ENCODE results near the gene RXRB.
A peak's percentile ranks its signal among the peaks of the same experiment; 100 is the strongest.

Gene RXRB

DNA sequence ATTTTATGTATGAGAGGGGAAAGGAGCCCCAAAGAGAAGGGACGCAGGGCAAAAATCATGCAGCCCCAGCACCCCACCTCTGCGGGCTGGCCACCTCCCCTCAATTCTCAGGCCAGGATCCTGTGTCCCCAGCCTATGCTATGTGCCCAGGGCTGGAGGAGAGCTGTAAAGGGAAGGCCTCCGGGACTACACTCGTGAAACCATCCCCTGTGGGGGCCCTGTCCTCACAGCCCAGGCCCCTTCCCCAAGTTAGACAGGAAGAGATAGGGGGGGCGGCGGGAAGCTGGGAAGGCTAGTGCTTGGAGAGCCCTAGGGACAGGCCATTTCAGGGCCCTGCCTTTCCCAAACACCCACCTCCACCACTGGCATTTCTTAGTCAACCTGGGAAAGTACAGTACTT lies 6.8 kb downstream of the RXRB start:
- peaks cover 8% of the 10 kb centered on the region for H3K27me3 ChIP-seq (ENCODE audit: insufficient read depth, poor library complexity, severe bottlenecking)
- no peak overlapping the region for H3K4me3 ChIP-seq (ENCODE audit: severe bottlenecking)

DNA sequence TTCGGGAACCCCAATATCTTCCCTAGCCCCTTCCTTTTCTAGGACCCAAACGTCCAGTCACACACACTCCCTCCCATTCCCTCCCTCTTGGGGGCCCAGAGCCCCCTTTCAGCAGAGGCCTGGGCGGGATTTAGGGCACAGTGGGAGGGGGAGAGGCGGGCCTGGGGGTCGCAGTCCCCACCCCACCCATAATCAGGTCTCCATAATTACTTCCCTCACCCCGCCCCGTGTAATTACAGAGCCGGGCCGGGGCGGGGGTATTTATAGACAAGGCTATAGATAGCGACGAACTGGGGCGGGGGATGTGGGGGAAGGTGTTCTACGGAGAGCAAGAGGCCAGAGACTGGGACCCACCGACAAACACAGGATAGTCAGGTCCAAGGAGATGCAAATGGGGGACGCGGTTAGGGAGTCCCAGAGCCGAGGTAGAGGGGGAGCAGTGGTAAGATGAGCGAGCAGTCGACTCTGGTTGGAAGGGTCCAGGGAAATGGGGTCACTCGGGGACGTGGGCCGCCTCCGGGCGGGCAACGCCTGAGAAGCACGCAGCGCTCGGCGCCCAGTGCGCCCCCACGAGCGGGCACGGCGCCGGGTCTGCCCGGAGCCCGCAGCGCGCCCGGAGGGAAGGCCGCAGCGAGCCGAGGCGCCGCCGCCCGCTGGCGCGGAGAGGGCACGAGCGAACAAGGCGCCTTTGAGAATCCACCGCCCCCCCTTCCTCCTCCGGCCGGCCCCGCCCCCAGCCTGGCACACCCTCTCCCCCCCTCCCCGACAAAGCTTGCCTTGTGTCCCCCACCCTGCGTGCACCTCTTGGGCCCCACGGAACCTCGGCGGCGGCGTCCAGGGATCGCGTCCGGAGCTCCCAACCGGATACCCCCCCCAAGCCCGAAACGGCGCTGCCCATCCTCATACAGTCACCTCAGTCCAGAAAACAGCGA lies 7.5 kb downstream of the RXRB start:
- DNase-seq (ENCODE audit: low spot score): no peak
- Histone ChIP-seq H3K9me3 (ENCODE audit: severe bottlenecking) (no peaks in the 10 kb centered on the region), H3K36me3 (ENCODE audit: low read depth) (peaks cover 34% of the 10 kb centered on the region), H3K4me3 (ENCODE audit: severe bottlenecking) (peak overlapping the region; percentile 22), H3K27ac (ENCODE audit: poor library complexity, severe bottlenecking) (no peak overlapping the region), H3K4me1 (ENCODE audit: insufficient read depth, poor library complexity, severe bottlenecking) (no peaks in the 10 kb centered on the region), H3K27me3 (ENCODE audit: insufficient read depth, poor library complexity, severe bottlenecking) (peaks cover 8% of the 10 kb centered on the region)
- TF ChIP-seq, protein P1, sequence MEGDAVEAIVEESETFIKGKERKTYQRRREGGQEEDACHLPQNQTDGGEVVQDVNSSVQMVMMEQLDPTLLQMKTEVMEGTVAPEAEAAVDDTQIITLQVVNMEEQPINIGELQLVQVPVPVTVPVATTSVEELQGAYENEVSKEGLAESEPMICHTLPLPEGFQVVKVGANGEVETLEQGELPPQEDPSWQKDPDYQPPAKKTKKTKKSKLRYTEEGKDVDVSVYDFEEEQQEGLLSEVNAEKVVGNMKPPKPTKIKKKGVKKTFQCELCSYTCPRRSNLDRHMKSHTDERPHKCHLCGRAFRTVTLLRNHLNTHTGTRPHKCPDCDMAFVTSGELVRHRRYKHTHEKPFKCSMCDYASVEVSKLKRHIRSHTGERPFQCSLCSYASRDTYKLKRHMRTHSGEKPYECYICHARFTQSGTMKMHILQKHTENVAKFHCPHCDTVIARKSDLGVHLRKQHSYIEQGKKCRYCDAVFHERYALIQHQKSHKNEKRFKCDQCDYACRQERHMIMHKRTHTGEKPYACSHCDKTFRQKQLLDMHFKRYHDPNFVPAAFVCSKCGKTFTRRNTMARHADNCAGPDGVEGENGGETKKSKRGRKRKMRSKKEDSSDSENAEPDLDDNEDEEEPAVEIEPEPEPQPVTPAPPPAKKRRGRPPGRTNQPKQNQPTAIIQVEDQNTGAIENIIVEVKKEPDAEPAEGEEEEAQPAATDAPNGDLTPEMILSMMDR (IDR thresholded peaks at IDR 0.05; ENCODE audit: poor library complexity, severe bottlenecking): no peak
- ATAC-seq (ENCODE audit: low read depth): peak; percentile 26; the same call in 2 of the 3 replicates

More for the DNA sequence above, 6.8 kb downstream of the RXRB start:
- no peak for ATAC-seq (ENCODE audit: low read depth)
- no peaks in the 10 kb centered on the region for H3K4me1 ChIP-seq (ENCODE audit: insufficient read depth, poor library complexity, severe bottlenecking)
- TF ChIP-seq, protein P1 (IDR thresholded peaks at IDR 0.05; ENCODE audit: poor library complexity, severe bottlenecking): no peak
- no peak overlapping the region for H3K27ac ChIP-seq (ENCODE audit: poor library complexity, severe bottlenecking)
- DNase-seq (ENCODE audit: low spot score): no peak
- H3K9me3 ChIP-seq (ENCODE audit: severe bottlenecking): no peaks in the 10 kb centered on the region
- H3K36me3 ChIP-seq (ENCODE audit: low read depth): peaks cover 35% of the 10 kb centered on the region

DNA sequence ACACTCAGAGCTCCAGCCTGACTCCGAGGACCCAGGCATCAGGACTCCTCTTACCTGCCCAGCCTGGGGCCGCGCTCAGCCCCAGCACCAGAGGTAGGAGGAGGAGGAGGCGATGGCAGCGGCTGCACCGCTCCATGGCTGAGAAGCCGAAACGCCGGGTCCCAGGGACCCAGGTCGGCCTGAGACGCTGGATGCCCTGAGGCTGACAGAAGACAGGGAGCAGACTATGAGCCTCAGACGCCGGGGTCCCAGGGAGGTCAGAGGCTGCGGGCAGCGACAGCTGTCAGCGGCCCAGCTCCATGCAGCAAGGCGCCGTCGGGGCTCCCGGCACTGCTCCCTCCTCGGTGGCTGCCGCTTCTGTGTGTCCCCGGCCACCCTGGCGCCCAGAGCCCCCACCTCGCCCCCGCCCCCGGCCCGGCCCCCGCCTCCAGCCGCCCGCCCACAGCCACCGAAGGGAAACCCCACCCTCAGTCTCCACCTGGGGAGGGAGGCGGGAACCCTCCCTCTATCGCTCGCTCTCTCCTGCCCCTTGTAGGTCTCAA lies 8.3 kb downstream of the RXRB start, which contains the start of gene COL11A2:
Gene COL11A2 (minus strand): TSS at position 363 of the 542 bp plus-strand sequence. CDS start 227 bp downstream, at position 136.
- H3K27ac ChIP-seq (ENCODE audit: poor library complexity, severe bottlenecking): no peak within 1 kb of the TSS
- peaks cover 27% of the 10 kb centered on the region for H3K36me3 ChIP-seq (ENCODE audit: low read depth)
- H3K4me3 ChIP-seq (ENCODE audit: severe bottlenecking): peak within 1 kb of the TSS; percentile 22
- peaks cover 8% of the 10 kb centered on the region for H3K27me3 ChIP-seq (ENCODE audit: insufficient read depth, poor library complexity, severe bottlenecking)
- TF ChIP-seq, protein P1 (IDR thresholded peaks at IDR 0.05; ENCODE audit: poor library complexity, severe bottlenecking): no peak
- ATAC-seq (ENCODE audit: low read depth): no peak
- H3K4me1 ChIP-seq (ENCODE audit: insufficient read depth, poor library complexity, severe bottlenecking): no peaks in the 10 kb centered on the region
- no peaks in the 10 kb centered on the region for H3K9me3 ChIP-seq (ENCODE audit: severe bottlenecking)
- no peak for DNase-seq (ENCODE audit: low spot score)

DNA sequence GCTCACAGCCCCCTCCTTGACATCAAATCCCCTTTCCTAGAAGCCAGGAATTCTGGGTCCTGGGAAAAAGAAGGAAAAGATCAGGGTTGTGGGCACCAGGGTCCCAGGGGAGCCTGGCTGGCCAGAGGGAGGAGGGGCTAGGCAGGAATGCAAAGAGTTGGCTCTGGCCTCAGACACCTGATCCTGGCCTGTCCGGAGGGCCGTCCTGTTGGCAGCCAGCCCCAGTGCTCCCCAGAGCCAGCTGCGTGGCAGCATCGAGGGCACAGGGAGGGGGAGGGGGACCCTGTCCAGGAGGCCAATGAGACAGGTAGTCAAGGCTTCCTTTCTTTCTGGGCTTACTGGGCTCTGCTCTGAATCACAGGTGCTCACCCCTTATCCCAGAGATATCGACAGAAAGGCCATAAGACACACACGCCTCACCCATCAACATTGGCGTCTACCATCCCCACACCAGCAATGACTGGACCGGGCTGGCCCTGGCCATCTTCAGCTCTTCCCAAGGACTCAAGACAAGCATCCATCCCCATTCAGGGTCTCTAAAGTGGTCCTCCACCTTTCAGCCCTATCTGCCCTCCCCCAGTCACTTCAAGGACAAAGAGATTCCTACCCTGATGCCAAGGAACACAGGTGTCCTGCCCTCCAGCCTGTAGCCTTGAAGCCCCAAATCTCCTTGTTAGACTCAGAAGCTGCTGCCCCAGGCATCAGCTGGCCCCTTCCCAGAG lies 8.9 kb downstream of the RXRB start:
- no peaks in the 10 kb centered on the region for H3K4me1 ChIP-seq (ENCODE audit: insufficient read depth, poor library complexity, severe bottlenecking)
- TF ChIP-seq, protein P1 (IDR thresholded peaks at IDR 0.05; ENCODE audit: poor library complexity, severe bottlenecking): no peak
- no peak overlapping the region for H3K27ac ChIP-seq (ENCODE audit: poor library complexity, severe bottlenecking)
- peaks cover 8% of the 10 kb centered on the region for H3K27me3 ChIP-seq (ENCODE audit: insufficient read depth, poor library complexity, severe bottlenecking)
- DNase-seq (ENCODE audit: low spot score): no peak
- no peaks in the 10 kb centered on the region for H3K9me3 ChIP-seq (ENCODE audit: severe bottlenecking)
- ATAC-seq (ENCODE audit: low read depth): no peak
- no peak overlapping the region for H3K4me3 ChIP-seq (ENCODE audit: severe bottlenecking)
- H3K36me3 ChIP-seq (ENCODE audit: low read depth): peaks cover 20% of the 10 kb centered on the region
